ENCODE data around the gene CDON. TPM values are rescaled to one million over a fixed set of nuclear protein-coding genes. Genes with fewer than 3 reads are reported as not detected.
"Not testable (repeated sequence)": the region's sequence is repeated elsewhere in the genome, so short reads cannot be mapped to it uniquely, and the experiment has no call there.

CDON gene
- polyA plus RNA-seq, 1 donor, result 24.4 TPM

GRCh38 chr11:125995313-125995712, 67.4 kb downstream of the CDON start:
- no peak for DNase-seq (ENCODE audit: low read depth)

GRCh38 chr11:125994509-125994908, 68.2 kb downstream of the CDON start:
- DNase-seq (ENCODE audit: low read depth), result no peak

GRCh38 chr11:125992893-125993292, 69.8 kb downstream of the CDON start:
- DNase-seq (ENCODE audit: low read depth), result no peak

- DNase-seq (ENCODE audit: low read depth), result peak; percentile 31
These were observed 72.4 kb downstream of the CDON start for GRCh38 chr11:125990244-125990643.

GRCh38 chr11:125987066-125987641, 75.5 kb downstream of the CDON start:
- DNase-seq (ENCODE audit: low read depth), result no peak

GRCh38 chr11:125985956-125986355, 76.7 kb downstream of the CDON start:
- not testable (repeated sequence) for DNase-seq (ENCODE audit: low read depth)

- no peak for DNase-seq (ENCODE audit: low read depth)
These were observed 80.3 kb downstream of the CDON start for GRCh38 chr11:125982348-125982730.

GRCh38 chr11:125980436-125980835, 82.2 kb downstream of the CDON start:
- DNase-seq (ENCODE audit: low read depth), result no peak

- no peak for DNase-seq (ENCODE audit: low read depth)
These were observed 83.2 kb downstream of the CDON start for GRCh38 chr11:125979511-125979910.

GRCh38 chr11:125978778-125979407, 83.8 kb downstream of the CDON start:
- DNase-seq (ENCODE audit: low read depth), result no peak

GRCh38 chr11:125978181-125978716, 84.4 kb downstream of the CDON start:
- DNase-seq (ENCODE audit: low read depth), result no peak

- DNase-seq (ENCODE audit: low read depth), result no peak
These were observed 85.3 kb downstream of the CDON start for GRCh38 chr11:125977333-125977732.

- no peak for DNase-seq (ENCODE audit: low read depth)
These were observed 86.5 kb downstream of the CDON start for GRCh38 chr11:125976156-125976555.

- no peak for DNase-seq (ENCODE audit: low read depth)
These were observed 87.0 kb downstream of the CDON start for GRCh38 chr11:125975634-125976033.

GRCh38 chr11:125974284-125974683, 88.4 kb downstream of the CDON start:
- no peak for DNase-seq (ENCODE audit: low read depth)

GRCh38 chr11:125971618-125972017, 91.0 kb downstream of the CDON start:
- no peak for DNase-seq (ENCODE audit: low read depth)

GRCh38 chr11:125968354-125968753, 94.3 kb downstream of the CDON start:
- no peak for DNase-seq (ENCODE audit: low read depth)

- DNase-seq (ENCODE audit: low read depth), result no peak
These were observed 95.2 kb downstream of the CDON start for GRCh38 chr11:125967515-125967914.

GRCh38 chr11:125960771-125961170, 101.9 kb downstream of the CDON start:
- no peak for DNase-seq (ENCODE audit: low read depth)

- DNase-seq (ENCODE audit: low read depth), result no peak
These were observed 102.7 kb downstream of the CDON start for GRCh38 chr11:125959931-125960330.

GRCh38 chr11:125959511-125959910, 103.2 kb downstream of the CDON start:
- DNase-seq (ENCODE audit: low read depth), result no peak

- no peak for DNase-seq (ENCODE audit: low read depth)
These were observed 103.7 kb downstream of the CDON start for GRCh38 chr11:125958872-125959400.

GRCh38 chr11:125957618-125958332, 104.9 kb downstream of the CDON start:
- no peak for DNase-seq (ENCODE audit: low read depth)
